ENCODE measurements around the gene SLC44A4. TPM values are rescaled to one million over a fixed set of nuclear protein-coding genes. Genes with fewer than 3 reads are reported as not detected.
A peak's percentile ranks its signal among the peaks of the same experiment; 100 is the strongest.

SLC44A4 gene
- total and polyA plus RNA-seq, 9 of the 15 experiments (the other 6 are each of a cell fraction or from before 2014, with no cell fraction given): 7.9 to 18.6 (median 11.2) TPM

DNA sequence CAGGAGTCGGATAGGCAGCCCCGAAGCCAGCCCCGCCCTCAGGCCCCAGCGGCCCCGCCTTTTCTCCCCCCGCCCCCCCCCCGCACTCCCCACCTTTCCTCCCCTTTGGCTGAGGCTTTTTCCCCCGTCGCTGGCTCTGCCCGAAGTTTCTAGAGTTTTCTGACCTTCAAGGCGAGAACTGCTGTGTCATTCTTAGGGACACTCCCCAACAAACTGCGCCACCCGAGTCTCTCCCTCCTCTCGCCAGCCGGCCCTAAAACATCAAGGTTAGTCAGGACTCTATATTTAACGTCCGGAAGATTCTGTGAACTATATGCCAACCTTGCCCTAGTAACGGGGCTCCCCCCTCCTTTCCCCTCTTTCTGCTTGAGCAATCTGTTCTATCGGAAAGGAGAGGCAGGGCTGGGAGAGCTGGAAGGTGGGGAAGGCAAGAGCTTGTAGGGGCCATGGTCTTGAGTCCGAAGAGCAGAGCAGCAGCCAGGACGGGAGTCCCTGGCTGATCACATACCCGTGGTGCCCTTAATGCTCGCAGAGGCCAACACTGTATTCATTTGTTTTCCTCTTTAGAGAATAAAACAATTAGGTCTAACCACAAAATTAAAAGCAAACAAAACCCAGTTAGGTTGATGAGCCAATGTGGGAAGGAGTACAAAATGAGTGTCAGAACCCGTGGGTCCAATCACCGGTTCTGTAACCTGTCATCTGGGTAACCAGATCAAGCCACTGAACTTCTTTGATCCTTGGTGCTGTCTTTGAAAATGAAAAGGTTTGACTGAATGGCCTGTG, 56.6 kb downstream of the SLC44A4 start (continued):
- TF ChIP-seq ZMIZ1 (IDR thresholded peaks at IDR 0.05; ENCODE audit: low read depth in 2 of 2, low read length in 2 of 2) (0 out of 4 replicates have a peak, but pooled peaks of 1 of the 2 experiments have one; percentile 12), HOMEZ (CRISPR knock-in tag; IDR thresholded peaks at IDR 0.05) (peak; percentile 70; the same call in 1 of the 2 replicates), ZNF668 (CRISPR knock-in tag; IDR thresholded peaks at IDR 0.05) (peak; percentile 80; the same call in 1 of the 2 replicates), TCF3 (CRISPR knock-in tag; IDR thresholded peaks at IDR 0.05) (no peak; the same call in 1 of the 2 replicates), CXXC5 (CRISPR knock-in tag; IDR thresholded peaks at IDR 0.05) (peak; percentile 45), CREB3 (tag; conservative IDR thresholded peaks at IDR 0.05; ENCODE audit: low read depth) (peak; percentile 87; the same call in 1 of the 2 replicates), PTTG1 (tag; IDR thresholded peaks at IDR 0.05; ENCODE audit: low read depth) (peak; percentile 50; the same call in 1 of the 2 replicates), SMAD1 (IDR thresholded peaks at IDR 0.05; ENCODE audit: low read depth, low read length, partially characterized antibody) (peak; percentile 89), RHOXF2B (CRISPR knock-in tag; conservative IDR thresholded peaks at IDR 0.05) (peak; percentile 72)
- TF ChIP-seq, protein P1, sequence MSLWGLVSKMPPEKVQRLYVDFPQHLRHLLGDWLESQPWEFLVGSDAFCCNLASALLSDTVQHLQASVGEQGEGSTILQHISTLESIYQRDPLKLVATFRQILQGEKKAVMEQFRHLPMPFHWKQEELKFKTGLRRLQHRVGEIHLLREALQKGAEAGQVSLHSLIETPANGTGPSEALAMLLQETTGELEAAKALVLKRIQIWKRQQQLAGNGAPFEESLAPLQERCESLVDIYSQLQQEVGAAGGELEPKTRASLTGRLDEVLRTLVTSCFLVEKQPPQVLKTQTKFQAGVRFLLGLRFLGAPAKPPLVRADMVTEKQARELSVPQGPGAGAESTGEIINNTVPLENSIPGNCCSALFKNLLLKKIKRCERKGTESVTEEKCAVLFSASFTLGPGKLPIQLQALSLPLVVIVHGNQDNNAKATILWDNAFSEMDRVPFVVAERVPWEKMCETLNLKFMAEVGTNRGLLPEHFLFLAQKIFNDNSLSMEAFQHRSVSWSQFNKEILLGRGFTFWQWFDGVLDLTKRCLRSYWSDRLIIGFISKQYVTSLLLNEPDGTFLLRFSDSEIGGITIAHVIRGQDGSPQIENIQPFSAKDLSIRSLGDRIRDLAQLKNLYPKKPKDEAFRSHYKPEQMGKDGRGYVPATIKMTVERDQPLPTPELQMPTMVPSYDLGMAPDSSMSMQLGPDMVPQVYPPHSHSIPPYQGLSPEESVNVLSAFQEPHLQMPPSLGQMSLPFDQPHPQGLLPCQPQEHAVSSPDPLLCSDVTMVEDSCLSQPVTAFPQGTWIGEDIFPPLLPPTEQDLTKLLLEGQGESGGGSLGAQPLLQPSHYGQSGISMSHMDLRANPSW (CRISPR knock-in tag; IDR thresholded peaks at IDR 0.05): peak; percentile 99
